Measurements from ENCODE around the gene PRSS2.

DNA sequence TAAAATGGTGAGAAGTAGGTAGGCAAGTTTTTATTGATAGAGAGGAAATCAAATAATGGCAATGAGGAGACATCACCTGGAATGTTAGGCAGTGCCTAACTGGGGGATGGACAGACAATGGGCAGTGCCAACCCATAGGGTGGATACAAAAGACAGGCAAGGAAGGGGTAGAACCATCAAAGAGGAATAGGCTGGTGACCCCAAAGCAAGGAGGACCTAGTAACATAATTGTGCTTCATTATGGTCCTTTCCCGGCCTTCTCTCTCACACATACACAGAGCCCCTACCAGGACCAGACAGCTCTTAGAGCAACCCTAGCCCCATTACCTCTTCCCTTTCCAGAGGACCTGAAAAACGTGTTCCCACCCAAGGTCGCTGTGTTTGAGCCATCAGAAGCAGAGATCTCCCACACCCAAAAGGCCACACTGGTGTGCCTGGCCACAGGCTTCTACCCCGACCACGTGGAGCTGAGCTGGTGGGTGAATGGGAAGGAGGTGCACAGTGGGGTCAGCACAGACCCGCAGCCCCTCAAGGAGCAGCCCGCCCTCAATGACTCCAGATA, 30.0 kb downstream of the PRSS2 start:
- TF ChIP-seq CTCF (IDR thresholded peaks at IDR 0.05) = no peak
- TF ChIP-seq POLR2AphosphoS5 (IDR thresholded peaks at IDR 0.05; ENCODE audit: low read depth, low read length) = no peak
- TF ChIP-seq EP300 (IDR thresholded peaks at IDR 0.05; ENCODE audit: borderline replicate concordance in 1 of 2, low read depth in 1 of 2, low read length in 1 of 2) = no peak
- TF ChIP-seq FOXM1 (IDR thresholded peaks at IDR 0.05; ENCODE audit: low read depth) = no peak
- no peak for TF ChIP-seq TCF12 (IDR thresholded peaks at IDR 0.05)
- TF ChIP-seq EZH2phosphoT487 (IDR thresholded peaks at IDR 0.05; ENCODE audit: borderline replicate concordance, low read depth) = no peak
- TF ChIP-seq JUND (IDR thresholded peaks at IDR 0.05) = no peak
